Stimulated activated CD4-positive, alpha-beta T cell treated with anti-CD3 and anti-CD28 coated beads, Interleukin-15, amount 100 ng/mL, for 24 hours (primary cell): ENCODE data around the gene GALNS.
"Not testable (repeated sequence)": the region's sequence is repeated elsewhere in the genome, so short reads cannot be mapped to it uniquely, and the experiment has no call there.

Experiments
- DNase-seq: peaks from one replicate; pipeline ENCODE4 v3.0.0-alpha.2; 2020

The GALNS gene

GRCh38 chr16:88856828-88857727 is at the start of gene GALNS, which contains the start of gene TRAPPC2L:
Gene GALNS (minus strand): TSS chr16:88856947. CDS start chr16:88856877, 70 bp downstream.
Gene TRAPPC2L (plus strand): TSS chr16:88857127. CDS start chr16:88857151, 24 bp downstream.
- peak; percentile 100 for DNase-seq

DNA sequence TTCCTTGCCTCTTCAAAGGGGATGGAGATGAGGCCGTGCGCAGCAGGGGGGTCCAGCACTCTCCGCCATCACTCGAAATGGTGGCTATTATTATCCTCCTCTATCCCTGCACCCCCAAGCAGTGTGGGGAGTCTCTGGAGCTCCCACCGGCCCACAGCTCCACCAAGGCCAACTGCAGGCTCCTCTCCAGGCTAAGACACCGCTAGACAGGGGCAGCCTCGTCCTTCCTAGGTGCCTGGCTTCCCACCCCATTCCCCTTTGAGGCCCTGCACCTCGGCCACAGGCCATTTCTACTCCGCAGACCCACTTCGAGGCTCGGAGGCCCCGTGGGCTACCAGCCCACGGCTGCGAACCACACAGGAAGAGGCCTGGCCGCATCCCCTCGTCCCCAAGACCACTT is 49.3 kb upstream of the GALNS start:
- DNase-seq, result no peak

GRCh38 chr16:88905563-88905962 is 48.8 kb upstream of the GALNS start:
- DNase-seq, result peak; percentile 41

DNA sequence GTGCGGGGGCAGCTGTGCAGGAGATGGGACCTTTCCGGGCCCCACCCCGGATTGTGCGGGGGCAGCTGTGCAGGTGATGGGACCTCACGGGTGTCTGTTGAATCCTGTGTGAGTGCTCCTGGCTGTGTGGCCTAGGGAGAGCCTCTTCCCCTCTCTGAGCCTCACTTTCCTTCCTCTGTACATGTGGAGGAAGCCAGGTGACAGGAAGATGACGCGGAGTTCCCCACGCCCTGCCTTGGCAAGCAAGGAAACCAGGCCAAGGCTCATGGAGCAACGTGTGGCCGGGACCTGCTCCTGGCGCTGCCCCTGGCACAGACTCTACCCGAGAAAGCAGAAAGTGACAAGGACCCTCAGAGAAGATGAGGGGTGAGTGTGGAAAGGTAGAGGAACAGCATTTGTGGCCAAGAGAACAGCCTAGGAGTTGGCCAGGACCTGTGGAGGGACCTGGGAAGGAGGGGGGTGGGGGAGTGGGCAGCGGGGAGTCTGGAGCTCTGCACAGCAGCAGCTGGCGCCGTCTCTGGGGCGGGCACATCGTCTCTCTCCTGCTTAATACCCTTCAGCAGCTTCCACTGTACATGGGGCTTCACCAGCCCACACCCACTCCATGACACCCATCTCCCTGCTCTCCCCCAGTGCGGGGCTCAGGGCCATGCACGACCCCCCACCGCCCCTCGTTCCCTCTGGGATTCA is 48.1 kb upstream of the GALNS start:
- no peak for DNase-seq

- no peak for DNase-seq
These were observed 46.5 kb upstream of the GALNS start for GRCh38 chr16:88903267-88903666.

GRCh38 chr16:88902744-88903143 is 46.0 kb upstream of the GALNS start:
- no peak for DNase-seq

- no peak for DNase-seq
These were observed 45.1 kb upstream of the GALNS start for GRCh38 chr16:88901718-88902337.

DNA sequence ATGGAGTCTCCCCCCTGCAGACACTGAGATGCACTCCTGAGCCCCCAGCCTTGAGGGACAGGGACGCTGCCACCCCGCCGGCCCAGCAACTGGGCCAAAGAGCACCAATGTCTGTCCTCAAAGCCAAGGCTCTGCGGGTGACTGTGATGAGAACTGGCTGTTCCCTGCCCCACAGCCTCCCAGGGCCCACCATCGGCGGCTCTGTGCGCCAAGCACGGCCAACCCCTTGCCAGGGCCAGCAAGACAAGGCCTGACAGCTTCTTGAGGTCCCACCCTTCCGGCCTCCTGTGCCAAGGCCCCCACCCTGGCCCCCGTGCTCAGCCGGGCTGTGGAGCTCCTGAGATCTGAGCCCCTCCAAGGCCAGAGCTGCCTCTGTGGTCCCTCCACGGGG is 43.9 kb upstream of the GALNS start:
- no peak for DNase-seq

DNA sequence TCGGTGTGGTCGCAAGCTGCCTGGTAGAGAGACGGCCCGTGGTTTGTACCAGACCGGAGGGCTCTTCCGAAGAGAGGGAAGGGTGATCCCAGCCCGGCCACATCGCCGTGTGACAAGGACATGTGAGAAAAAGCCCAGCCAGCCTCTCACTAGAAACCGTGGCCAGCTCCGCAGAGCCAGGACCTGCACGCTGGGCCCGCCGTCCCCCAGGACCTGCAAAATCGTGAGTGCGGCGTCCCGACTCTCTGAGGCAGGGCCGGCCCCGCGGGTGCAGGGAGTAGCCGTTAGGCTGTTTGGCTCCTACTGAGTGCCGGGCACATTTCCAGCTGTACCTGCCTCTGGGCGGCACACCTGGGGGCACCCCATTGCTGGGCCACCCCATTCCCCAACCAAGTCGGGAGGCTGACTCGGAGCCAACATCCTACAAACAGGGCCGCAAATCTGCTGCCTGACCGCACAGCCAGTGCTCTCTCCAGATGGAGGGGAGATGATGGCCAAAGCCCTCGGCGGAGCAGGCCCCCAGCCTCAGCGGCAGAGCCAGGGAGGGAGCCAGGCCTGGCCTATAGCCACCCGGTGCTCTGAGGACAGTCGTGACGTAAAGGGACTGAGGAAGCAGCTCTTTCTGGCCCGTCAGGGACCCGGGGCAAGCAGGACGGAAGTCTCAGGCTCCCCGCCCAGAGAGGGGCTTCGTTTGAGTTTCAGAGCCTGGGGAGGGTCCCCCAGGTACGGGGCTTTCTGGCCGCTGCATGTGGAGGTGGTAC is 43.3 kb upstream of the GALNS start:
- DNase-seq, result no peak

DNA sequence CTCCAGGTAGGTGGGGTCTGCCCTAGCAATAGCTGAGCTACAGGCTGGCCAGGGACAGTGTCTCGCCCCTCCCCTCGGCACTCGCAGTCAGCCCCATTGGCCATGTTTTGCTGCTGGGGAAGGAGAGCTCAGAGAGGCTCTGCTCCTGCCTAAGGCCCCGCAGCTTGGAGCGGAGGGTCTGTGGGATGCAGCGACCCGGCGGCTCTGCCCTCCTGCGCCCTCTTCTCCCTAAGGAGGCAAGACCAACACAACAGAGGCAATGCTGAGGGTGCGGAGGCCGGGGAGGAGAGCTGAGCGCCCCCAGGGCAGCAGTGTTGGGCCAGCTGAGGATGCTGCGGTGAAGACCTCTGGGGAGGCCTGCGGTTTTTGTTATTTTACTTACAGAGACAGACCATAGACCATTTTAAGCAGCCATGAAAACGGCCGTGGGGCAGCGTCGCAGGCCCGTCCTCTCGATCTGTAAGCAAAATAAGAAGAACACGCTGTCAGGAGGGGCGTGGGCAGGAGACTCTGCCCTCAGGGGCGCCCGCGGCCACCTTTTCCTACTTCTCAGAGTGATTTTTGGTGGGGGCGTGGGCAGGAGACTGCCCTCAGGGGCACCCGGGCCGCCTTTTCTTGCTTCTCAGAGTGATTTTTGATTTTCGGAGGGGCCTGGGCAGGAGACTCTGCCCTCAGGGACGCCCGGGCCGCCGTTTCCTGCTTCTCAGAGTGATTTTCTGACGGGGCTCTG is 41.1 kb upstream of the GALNS start:
- no peak for DNase-seq

- DNase-seq, result no peak
These were observed 39.7 kb upstream of the GALNS start for GRCh38 chr16:88896238-88897070.

DNA sequence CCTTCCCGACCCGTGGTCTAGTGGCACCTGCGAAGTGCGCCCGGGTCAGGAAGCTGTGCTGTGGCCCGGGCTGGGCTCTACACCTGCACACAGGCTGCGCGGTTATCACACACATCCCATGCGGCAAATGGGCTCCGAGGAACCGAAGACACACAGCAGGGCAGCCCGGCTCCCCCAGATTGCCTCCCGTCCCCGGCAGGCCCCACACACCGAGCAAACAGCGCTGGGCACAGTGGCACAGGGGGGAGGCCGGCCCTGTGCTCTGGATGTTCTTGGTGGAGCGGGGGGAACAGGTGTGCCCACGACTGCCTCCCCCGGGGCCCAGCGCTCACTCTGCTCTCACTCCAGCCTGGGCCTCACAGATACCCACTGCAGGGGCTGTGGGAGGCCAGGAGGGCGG is 38.6 kb upstream of the GALNS start:
- no peak for DNase-seq

DNA sequence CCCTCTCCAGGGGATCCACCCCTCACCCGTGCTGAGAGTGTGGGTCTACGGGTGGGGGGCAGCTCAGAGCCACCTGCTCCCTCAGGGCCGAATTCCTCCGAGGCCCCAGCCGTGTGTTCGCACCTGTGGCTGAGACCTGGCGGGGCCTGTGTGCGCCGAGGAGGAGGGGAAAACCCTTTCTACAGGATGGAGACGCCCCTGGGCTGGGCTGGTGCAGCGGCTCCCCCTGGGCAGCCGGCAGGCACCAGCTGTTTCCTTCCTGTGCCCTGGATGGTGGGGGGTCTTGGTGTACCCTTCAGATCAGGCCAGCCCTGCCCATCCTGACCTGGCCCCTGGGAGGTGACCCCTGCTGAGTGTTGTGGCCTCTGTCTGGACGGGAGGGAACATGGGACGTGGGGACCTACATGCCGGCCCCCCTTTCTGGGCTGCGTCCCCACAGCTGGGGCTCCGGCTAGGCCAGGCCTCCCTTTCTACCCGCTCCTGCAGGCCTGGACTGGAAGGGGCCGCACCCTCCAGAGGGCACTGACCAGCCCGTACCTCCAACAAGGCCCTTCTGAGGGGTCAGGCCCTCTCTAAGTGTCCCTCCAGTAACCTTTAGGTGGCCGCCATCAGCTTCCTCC is 38.0 kb upstream of the GALNS start:
- no peak for DNase-seq

GRCh38 chr16:88894266-88894665 is 37.5 kb upstream of the GALNS start:
- DNase-seq, result not testable (repeated sequence)

DNA sequence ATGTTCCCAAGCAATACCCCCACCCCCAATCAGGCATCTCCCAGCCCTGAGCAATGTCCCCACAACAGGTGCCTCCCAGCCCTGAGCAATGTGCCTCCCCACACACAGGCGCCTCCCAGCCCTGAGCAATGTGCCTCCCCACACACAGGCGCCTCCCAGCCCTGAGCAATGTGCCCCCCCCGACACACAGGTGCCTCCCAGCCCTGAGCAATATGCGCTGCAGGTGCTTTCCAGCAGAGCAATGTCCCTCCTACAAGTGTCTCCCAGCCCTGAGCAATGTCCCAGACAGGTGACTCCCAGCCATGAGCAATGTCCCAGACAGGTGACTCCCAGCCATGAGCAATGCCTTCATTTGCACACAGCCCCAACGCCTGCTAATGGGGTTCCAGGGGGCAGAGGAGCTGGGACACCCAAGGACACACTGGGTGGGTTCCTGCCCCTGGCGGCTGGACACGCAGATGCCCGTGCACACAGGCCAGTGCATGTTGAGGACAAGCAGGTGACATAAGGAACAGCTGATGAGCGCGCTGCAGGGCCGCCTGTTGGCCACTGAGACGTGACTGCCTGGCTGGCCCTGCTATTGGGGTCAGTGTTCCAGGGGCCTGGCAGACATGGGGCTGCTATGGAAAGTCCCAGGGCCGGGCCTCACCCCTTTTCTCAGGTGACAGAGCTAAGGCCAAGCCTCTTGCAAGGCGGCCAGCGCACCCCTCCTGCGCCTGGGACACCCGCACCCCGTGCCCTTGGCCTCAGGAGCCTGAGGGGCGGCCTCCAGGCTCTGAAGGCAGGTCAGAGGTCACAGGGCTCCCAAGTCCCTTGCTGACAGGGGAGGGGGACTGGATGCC is 36.6 kb upstream of the GALNS start:
- DNase-seq, result no peak

DNA sequence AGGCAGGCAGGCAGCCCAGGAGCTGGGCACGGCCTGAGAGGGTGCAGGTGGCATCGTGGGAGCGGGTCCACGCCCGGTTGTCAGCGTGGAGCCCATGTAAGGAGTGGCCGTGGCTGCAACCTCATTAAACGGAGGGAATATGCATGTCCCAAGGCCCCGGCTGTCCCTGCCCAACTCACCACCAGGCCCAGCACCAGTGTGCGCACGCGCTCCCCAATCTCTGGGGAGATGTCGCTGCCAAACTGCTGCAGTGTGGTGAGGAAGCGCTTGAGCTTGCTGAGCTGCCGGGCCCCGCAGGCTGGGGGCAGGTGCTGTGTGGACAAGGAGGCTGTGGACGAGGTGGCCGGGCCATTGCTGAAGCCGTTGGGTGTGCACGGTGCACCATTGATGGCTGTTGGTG is 35.3 kb upstream of the GALNS start:
- no peak for DNase-seq

DNA sequence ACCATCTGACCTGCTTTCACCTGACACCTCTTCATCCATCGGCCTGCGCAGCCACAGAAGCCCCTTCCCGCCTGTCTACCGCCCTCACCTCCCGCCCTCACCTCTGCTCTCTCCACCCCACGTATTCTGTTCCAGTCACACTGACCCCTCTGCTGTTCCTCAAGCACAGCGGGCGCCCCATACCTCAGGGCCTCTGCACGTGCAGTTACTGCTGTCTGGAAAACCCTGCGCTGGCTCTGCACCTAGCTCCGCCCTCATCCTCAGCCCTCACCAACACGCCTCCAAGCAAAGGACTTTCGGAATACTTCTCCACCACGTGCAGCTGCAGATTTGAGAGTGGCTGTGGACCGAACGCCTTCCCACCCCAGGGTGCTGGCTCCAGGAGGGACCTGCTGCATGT is 34.3 kb upstream of the GALNS start:
- no peak for DNase-seq

GRCh38 chr16:88889702-88890352 is 33.1 kb upstream of the GALNS start:
- not testable (repeated sequence) for DNase-seq
